HEK293T (cell line): Measurements from ENCODE around the gene OBI1.
A peak's percentile ranks its signal among the peaks of the same experiment; 100 is the strongest.

Experiments used
- CTCF ChIA-PET: fragments of 350-600 bp; formaldehyde crosslinking; extraction: SDS; loops from one replicate; lab custom pipeline; 2021; ENCODE audit warnings: antibody characterized with exemption, inconsistent platforms; lab: Yijun Ruan, JAX
- POLR2A ChIA-PET: fragments of 350-600 bp; formaldehyde crosslinking; extraction: SDS; loops from one replicate; lab custom pipeline; 2020; ENCODE audit warnings: antibody characterized with exemption, inconsistent platforms; lab: Yijun Ruan, JAX
- DNase-seq: peaks from one replicate; pipeline ENCODE4 v3.0.0; 2012; ENCODE audit warnings: mixed read lengths; ENCODE audit errors: extremely low spot score
- ARNT ChIP-seq: fragments of 450-650 bp; IDR thresholded peaks from 2 replicates; pipeline ENCODE4 v1.6.1; 2017; ENCODE audit warnings: mild to moderate bottlenecking
- BHLHE40 ChIP-seq: fragments of 450-650 bp; IDR thresholded peaks from 2 replicates; pipeline ENCODE4 v1.6.1; 2016; ENCODE audit warnings: mild to moderate bottlenecking, moderate library complexity, borderline replicate concordance
- CTBP1 ChIP-seq: fragments of 450-650 bp; IDR thresholded peaks from 2 replicates; pipeline ENCODE4 v1.6.1; 2016; ENCODE audit warnings: borderline replicate concordance
- ELF4 ChIP-seq: fragments of 450-650 bp; IDR thresholded peaks from 2 replicates; pipeline ENCODE4 v1.6.1; 2017; ENCODE audit warnings: antibody characterized with exemption
- FOXA1 ChIP-seq: fragments of 450-650 bp; IDR thresholded peaks from 2 replicates; pipeline ENCODE4 v1.6.1; 2016; ENCODE audit warnings: mild to moderate bottlenecking
- FOXK2 ChIP-seq: fragments of 450-650 bp; IDR thresholded peaks from 2 replicates; pipeline ENCODE4 v1.6.1; 2016; ENCODE audit warnings: mild to moderate bottlenecking
- FOXM1 ChIP-seq: fragments of 450-650 bp; IDR thresholded peaks from 2 replicates; pipeline ENCODE4 v1.6.1; 2017; ENCODE audit warnings: mild to moderate bottlenecking, borderline replicate concordance
- HDGF ChIP-seq: fragments of 450-650 bp; IDR thresholded peaks from 2 replicates; pipeline ENCODE4 v1.6.1; 2017; ENCODE audit warnings: antibody characterized with exemption, borderline replicate concordance
- L3MBTL2 ChIP-seq: fragments of 450-650 bp; conservative IDR thresholded peaks from 2 replicates; pipeline ENCODE4 v1.6.1; 2016; ENCODE audit warnings: mild to moderate bottlenecking
- LEF1 ChIP-seq: fragments of 450-650 bp; IDR thresholded peaks from 2 replicates; pipeline ENCODE4 v1.6.1; 2017; ENCODE audit warnings: mild to moderate bottlenecking, borderline replicate concordance
- NFRKB ChIP-seq: fragments of 450-650 bp; IDR thresholded peaks from 2 replicates; pipeline ENCODE4 v1.6.1; 2016; ENCODE audit warnings: mild to moderate bottlenecking, moderate library complexity
- PKNOX1 ChIP-seq: fragments of 450-650 bp; IDR thresholded peaks from 2 replicates; pipeline ENCODE4 v1.6.1; 2016
- SP1 ChIP-seq: fragments of 450-650 bp; IDR thresholded peaks from 2 replicates; pipeline ENCODE4 v1.6.1; 2017
- SUZ12 ChIP-seq: fragments of 450-650 bp; IDR thresholded peaks from 2 replicates; pipeline ENCODE4 v1.6.1; 2016; ENCODE audit warnings: mild to moderate bottlenecking
- TARDBP ChIP-seq: fragments of 450-650 bp; IDR thresholded peaks from 2 replicates; pipeline ENCODE4 v1.6.1; 2016
- ZNF384 ChIP-seq: fragments of 450-650 bp; IDR thresholded peaks from 2 replicates; pipeline ENCODE4 v1.6.1; 2016

OBI1 gene

DNA sequence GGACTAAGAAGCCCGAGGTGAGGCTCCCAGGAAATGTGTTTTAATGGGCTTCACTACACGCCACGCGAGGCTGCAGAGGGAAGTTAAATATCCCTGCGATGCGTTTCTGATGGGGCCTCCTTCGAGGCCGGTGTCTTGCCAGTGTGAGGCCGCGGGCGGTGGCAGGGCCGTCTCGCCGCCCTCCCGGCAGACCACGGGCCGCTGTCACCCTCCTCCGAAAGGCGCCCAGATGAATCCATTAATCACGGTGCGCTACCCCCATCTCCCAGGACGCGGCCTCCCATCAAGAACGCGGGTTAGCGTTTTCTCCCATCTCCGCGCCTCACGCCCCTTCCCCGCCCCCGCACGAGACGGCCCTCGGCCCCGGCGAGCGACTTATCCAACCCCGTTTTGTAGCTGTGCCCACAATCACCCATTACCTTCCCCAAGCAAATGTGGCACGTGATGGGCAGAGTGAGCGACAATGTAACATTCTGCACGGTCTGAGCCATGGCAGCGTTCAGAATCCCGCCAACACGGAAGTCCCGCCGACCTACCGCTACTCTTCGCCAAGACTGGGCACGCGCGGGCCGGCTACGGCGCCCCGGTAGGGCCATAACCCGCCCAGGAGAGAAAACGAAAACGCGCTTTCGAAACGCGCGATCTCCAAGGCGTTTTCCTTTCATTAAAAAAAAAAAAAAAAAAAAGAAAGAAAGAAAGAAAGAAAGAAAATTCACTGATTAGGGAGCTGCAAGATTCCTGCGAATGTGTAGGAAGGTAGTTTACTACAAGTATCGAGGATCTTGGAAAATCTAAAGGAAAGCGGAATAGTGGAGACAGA is at the start of gene OBI1:
Gene OBI1, minus strand, starts transcription at position 526 of the 820 bp plus-strand sequence. Its CDS starts 35 bp downstream, at position 491.
- POLR2A ChIA-PET: interaction anchor here (0.8 to 1.9 kb wide), 6 partner anchors 8 to 106 kb away, joined by 3 to 7 read pairs (median 4); partner anchors contain the start of gene POU4F1
- TF ChIP-seq TARDBP (peak; percentile 14; the same call in 1 of the 2 replicates), FOXM1 (no peak), CTBP1 (peak; percentile 51; the same call in 1 of the 2 replicates), ZNF384 (peak; percentile 87; the same call in 1 of the 2 replicates), ELF4 (peak; percentile 97), L3MBTL2 (peak; percentile 100), PKNOX1 (peak; percentile 67), SP1 (no peak)
- CTCF ChIA-PET: interaction anchor here (1.0 kb wide), 1 partner anchor 39 kb away, joined by 3 read pairs; no protein-coding TSS in a partner anchor
- peak; percentile 95 for DNase-seq

- CTCF ChIA-PET: no interaction called here
- POLR2A ChIA-PET: no interaction called here
- DNase-seq: no peak
- TF ChIP-seq HDGF (no peak), BHLHE40 (no peak), SP1 (no peak), PKNOX1 (no peak), FOXA1 (no peak), ZNF384 (no peak), FOXM1 (no peak), LEF1 (no peak), TARDBP (no peak), ARNT (no peak)
These were observed 42.4 kb upstream of the OBI1 start for GRCh38 chr13:78701383-78701782.

DNA sequence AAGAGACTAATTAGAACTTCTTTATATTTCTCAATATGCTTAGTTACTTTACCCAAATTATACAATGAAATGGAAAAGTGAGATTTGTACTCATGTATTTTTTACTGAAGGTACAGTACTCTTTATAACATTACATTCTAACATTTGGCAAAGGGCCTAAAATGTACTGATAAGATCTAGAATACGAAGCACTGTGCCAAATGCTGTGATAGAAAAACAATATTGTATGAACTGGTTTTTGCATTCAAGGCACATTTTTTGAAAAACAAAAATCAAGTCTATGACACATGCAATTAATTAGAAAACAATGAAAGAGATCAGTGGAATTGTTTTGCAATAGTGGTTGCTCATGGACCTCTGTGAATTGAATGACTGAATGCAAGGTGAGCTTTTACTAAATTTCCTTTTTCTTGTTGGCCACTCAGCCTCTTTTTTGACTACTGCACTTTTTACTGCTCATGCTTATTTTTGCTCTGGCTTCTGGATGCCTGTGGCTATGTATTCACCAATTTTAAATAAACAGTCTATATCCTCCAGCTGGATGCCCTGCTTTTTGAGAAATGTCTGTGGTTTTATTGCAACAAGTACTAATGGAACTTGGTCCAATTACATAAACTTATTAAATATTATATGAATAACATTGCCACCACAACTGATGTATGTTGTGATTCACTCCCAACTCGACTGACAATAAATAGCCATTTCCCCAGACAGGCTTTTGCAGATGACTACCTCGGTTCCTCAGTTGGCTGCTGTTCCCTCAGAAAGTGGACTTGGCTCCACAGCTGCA is 41.4 kb upstream of the OBI1 start:
- CTCF ChIA-PET: interaction anchor here (1.0 kb wide), 1 partner anchor 1643 kb away, joined by 3 read pairs; no protein-coding TSS in a partner anchor
- TF ChIP-seq PKNOX1 (no peak), ZNF384 (no peak), FOXM1 (no peak), SUZ12 (no peak), LEF1 (no peak), NFRKB (no peak), L3MBTL2 (no peak), FOXK2 (no peak), CTBP1 (no peak), ARNT (no peak), TARDBP (no peak), ELF4 (no peak), FOXA1 (no peak), SP1 (no peak), HDGF (no peak), BHLHE40 (no peak)

DNA sequence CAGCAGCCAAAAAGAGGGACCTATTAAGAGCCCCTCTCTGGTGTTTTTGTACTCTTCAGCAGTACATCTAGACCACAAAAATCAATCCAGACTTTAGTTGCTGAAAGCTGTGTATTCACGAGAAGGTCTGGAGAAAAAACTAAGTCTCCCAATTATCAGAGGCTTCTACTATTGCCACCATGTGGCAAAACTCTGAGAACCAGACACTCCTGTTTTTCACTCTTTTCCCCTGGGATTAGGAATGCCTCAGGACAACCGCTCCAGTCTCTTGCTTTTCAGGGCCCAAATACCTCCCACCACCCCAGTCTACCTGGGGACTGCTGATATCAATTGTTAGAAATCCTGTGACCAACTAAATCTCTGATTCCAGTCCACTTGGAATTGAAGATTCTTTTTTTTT is 30.1 kb upstream of the OBI1 start:
- ChIA-PET CTCF (interaction anchor here (0.5 to 0.6 kb wide), 3 partner anchors 8 to 83 kb away, joined by 3 to 4 read pairs (median 3); no protein-coding TSS in a partner anchor), POLR2A (no interaction called here)
- TF ChIP-seq ZNF384: 0 out of 2 replicates have a peak, but pooled peaks have one; percentile 18
- TF ChIP-seq SP1: no peak
- TF ChIP-seq NFRKB: no peak
- DNase-seq: peak; percentile 53

More for the DNA sequence above, 41.4 kb upstream of the OBI1 start:
- DNase-seq: no peak
- POLR2A ChIA-PET: no interaction called here

- ChIA-PET POLR2A (no interaction called here), CTCF (interaction anchor here (0.8 kb wide), 1 partner anchor 445 kb away, joined by 4 read pairs; no protein-coding TSS in a partner anchor)
- TF ChIP-seq PKNOX1 (no peak), CTBP1 (no peak), LEF1 (no peak), FOXM1 (no peak), FOXK2 (no peak), ARNT (no peak), SUZ12 (no peak), SP1 (no peak), HDGF (no peak), BHLHE40 (no peak), ELF4 (no peak), TARDBP (no peak), FOXA1 (no peak), L3MBTL2 (no peak), NFRKB (no peak), ZNF384 (no peak)
- DNase-seq: no peak
These were observed 27.5 kb upstream of the OBI1 start for GRCh38 chr13:78686461-78686860.
